Activated CD8-positive, alpha-beta memory T cell treated with anti-CD3 and anti-CD28 coated beads for 4 hours (primary cell): ENCODE measurements around the gene REV1.
A peak's percentile ranks its signal among the peaks of the same experiment; 100 is the strongest.
"Not testable (repeated sequence)": the region's sequence is repeated elsewhere in the genome, so short reads cannot be mapped to it uniquely, and the experiment has no call there.

Experiments used
- DNase-seq, 2 donors: peaks; one replicate each; pipeline ENCODE4 v3.0.0-alpha.2; 2020; ENCODE audit warnings: low read depth in 2 of 2

REV1 gene

DNA sequence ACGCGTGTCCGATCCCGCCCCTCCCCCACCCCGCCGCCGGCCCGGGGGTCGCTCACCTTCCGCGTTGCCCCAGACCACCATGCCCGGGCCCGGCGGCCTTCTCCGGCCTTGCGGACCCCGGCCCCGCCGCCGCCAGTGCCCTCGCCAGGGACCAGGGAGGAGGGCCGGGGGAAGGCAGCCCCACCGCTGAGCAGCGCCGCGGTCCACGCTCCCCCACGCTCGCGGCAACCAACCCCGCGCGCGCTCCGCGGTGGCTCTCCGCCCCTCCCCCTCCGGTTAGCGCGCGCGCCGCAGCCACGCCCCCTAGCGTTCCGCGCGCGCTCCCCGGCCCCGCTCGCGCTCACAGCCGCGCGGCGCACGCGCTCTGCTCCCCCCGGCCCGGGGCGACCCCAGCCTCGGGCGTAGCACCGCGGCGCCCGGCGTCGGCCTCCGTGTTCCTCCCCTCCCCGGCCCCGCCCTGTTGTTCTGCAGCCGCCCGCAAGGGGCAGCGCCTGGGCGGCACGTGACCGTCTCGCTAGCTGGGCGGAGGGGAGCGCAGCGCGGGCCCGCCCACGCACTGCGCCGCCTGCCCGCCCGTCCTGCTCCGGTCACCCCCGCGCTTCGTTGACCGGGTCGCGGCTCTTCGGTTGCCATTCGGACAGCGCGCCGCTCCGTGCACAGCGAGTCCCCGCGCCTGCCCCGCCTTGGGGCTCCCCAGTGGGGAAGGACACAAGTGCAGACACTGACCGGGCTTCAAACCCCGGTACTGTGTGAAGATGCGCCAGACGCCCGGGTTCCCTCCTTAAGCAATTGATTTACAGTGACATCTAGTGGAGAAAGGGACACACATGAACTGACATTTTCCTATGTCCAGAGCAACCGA is at the start of gene REV1:
TSS of gene REV1 (minus strand) at position 257 of the 862 bp plus-strand sequence. CDS start 25,042 bp downstream, outside the sequence.
- peak; percentile 85 to 88 for DNase-seq

DNA sequence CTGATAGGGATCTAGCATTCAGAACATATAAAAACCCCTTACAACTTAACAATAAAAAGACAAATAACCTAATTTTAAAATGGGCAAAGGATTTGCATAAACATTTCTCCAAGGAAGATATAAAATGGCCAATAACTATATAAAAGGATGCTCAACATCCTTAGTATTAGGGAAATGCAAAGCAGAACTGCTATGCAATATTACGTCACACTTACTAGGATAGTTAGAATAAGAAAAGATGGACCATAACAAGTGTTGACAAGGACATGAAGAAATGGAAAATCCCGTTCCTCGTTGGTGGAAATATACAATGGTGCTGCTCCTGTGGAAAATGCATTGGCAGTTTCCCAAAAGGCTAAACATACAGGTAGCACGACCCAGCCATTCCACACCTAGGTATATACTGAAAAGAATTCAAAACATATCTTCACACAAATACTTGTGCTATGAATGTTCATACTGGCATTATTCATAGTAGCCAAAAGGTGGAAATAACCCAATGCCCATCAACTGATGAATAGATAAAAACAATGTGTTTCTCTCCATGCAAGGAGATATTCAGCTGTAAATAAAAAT is 48.2 kb upstream of the REV1 start:
- no peak for DNase-seq

- no peak for DNase-seq
Observed at GRCh38 chr2:99524056-99524455, 34.2 kb upstream of the REV1 start.

DNA sequence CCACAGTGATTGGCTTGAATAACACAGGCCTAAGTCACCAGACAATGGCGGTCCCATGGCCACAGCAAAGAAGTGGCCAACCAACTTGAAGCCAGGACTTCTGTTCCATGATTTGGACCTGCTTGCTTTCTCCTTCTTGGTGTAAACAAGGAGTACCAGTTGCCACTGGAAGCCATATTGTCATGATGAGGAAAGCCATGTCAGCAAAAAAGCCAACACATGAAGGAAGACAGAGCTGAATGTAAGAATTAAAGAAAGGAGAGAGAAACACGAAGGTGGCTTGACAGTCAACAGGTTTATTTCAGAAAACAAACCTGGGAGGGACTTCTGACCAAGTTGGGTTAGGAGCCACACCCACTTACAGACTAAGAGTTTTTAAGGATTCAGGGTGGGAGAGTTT is 32.3 kb upstream of the REV1 start:
- DNase-seq = no peak

GRCh38 chr2:99520813-99521212 is 31.0 kb upstream of the REV1 start:
- no peak for DNase-seq

GRCh38 chr2:99520195-99520594 is 30.4 kb upstream of the REV1 start:
- DNase-seq = no peak

- DNase-seq = no peak
Observed at GRCh38 chr2:99514357-99514756, 24.5 kb upstream of the REV1 start.

GRCh38 chr2:99512181-99512591 is 22.4 kb upstream of the REV1 start:
- DNase-seq = no peak

DNA sequence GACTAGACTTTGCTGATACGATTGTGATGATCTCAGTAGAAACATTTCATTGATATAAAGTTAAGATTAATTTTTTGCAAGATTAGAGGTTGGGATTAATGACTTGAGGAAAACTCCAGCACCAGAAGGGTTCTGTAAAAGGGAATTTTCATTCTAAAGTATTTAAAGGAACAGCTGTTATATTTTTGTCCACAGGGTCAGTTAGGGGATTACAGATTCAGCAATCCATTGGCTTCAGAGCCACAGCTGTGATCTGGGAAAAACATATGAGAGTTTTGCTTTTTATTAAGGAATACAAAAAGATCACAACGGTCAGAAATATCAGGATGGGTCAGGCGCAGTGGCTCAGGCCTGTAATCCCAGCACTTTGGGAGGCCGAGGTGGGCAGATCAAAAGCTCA is 19.6 kb upstream of the REV1 start:
- DNase-seq = no peak

- DNase-seq = no peak
Observed at GRCh38 chr2:99507937-99508818, 18.4 kb upstream of the REV1 start.

GRCh38 chr2:99504844-99505584 is 15.2 kb upstream of the REV1 start:
- DNase-seq = no peak

DNA sequence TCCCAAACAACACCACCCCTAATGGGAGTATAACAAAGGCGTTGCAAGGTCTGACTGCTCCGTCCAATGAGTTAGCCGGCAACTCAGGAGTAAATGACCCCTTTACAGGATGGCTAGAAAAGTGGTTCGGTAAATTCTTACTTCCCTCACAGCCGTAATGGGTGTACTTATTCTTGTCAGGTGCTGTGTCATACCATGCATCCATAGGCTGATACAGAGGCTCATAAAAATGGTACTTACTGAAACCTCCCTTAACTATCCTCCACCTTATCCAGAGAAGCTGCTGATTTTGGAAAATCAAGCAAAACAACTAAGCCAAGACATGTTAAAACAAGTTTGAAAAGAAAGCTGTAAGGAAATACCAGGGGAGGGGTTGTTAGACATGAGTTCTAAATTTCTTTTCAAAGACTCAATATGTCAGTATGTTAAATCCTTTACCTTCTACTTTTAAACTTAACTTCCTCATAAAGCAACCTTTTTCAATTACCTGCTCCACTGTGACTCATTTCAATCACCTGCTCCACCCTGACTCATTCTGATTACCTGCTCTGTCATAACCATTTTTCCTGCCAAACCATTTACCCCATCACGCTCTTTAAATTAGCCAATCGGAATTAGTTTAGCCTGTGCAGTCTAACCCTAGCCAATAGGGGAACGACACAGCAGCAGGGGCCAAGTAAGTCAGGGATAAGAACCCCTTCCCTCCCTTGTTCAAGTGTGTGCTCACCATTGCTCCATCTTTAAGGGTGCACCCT is 14.0 kb upstream of the REV1 start:
- not testable (repeated sequence) for DNase-seq

- DNase-seq = no peak
Observed at GRCh38 chr2:99496021-99496420, 6.2 kb upstream of the REV1 start.

DNA sequence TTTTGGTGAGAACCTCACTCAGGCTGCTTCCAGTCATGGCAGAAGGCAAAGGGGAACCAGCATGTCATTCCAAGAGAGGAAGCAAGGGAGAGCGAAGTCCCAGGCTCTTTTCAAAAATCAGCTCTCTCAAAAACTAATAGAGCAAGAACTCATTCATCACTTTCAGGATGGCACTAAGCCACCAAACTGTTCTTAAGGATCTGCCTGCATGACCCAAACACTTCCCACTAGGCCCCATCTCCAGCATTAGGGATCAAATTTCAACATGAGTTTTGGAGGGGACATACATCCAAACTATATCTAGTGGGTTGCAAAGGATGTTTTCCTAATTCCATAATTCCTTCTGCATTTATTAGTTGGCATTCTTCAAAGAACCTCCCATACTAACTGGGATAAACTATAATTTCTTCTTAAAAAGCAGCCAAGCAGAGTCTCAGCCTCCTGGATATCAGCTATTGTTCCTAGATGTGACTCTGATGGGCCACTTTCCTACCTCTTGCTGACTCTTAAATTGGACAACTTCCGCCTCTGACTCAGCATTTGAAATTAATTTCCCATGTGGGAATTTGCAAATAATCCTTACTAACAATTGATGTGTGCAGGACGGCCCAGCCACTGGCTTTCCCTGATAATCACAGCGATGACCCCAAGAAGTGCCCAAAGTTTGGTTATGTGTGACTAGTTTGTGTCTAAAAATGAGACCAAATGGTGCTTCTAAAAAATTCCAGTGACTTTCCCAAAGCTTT is 5.5 kb upstream of the REV1 start:
- DNase-seq = no peak

DNA sequence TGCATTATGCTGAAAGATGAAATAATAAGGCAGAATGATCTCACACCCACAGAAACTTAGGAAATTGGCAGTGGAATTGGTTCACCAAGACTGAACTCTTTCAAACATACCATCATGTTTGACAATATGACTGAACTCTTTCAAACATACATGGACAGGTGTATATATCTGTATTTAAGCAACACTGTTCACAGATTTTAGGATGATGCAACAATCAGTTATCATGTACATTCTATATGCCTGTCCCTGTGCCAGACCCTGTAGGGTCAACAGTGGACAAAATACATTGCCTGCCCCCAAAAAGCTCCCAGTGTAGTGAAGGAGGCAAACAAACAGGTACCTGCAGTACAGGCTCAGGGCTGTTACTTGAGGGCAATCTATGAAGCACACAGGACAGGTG is 2.9 kb upstream of the REV1 start:
- no peak for DNase-seq

DNA sequence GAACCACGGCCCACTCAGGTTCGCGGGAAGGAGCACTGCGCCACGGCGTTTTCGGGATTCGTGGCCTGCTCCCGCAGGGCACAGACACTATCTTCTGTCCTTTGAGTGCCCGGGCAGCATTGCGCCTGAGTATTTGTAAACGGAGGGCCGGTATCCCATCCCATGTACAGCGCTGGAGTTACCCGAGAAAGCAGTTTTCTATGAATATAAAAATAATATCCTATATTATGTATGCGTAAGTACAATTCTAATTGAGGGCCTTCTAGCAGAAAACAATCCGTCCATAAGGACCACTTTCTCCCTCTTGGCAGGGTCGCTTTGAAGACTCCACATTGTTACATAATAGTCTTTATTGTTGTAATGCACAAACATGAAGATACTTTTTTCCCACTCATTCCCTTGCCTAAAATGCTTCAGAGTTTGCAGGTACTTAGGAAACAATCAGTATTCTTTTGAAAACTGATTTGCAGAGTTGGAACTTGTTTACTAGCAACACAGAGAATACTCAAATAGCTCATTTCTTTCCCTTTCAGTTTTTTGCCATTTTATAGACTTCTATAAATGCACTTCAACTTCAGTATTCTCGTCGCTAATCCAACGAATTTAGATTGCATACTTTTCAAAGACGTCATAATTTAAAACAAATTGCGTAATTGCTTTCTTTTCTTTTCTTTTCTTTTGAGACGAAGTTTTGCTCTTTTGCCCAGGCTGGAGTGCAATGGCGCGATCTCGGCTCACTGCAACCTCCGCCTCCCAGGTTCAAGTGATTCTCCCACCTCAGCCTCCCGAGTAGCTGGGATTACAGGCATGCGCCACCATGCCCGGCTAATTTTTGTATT is 1.0 kb upstream of the REV1 start:
- DNase-seq = no peak

DNA sequence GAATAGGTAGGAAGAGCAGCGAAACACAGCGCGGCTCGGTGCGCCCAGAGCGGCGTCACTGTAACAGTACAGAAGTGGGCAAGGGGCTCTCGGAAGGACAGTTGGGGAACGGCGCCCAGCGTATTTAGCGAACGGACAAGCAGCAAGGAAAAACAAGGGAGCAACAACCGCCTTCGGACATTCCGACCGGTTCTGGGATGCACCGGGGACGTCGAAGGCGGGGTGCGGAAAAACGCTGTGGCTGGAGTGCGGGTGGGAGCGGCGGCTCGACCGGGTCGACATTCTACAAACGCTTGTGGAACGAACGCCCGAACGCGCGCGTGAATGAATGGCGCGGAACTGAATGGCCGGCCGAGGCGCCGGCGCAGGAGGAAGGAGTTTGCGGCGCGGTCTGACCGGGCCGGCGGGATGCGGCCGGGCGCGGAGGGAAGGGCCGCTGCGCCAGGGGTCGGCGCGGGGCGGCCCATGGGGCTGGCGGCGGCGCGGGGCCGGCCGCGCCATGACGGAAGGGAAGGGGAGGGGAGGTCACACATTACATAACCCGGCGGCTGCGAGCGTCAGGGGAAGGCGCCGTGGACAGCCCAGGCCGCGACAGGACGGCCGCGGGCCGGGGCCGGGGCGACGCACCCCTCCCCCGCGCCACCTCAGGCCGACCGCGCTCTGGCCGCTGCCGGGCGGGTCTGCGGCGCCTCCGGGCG is 605 bp downstream of the REV1 start:
- peak in 1 of 2 donors; percentile 8 for DNase-seq

GRCh38 chr2:99488539-99489062 is 1.2 kb downstream of the REV1 start:
- DNase-seq = no peak
